ENCODE results near the gene SFRP4. TPM values are rescaled to one million over a fixed set of nuclear protein-coding genes. Genes with fewer than 3 reads are reported as not detected.

The SFRP4 gene
- total and polyA plus RNA-seq, 9 of the 15 experiments (the other 6 are each of a cell fraction or from before 2014, with no cell fraction given) = not detected

GRCh38 chr7:37920849-37921805, 4.5 kb upstream of the SFRP4 start (continued):
- TF ChIP-seq, protein P1, sequence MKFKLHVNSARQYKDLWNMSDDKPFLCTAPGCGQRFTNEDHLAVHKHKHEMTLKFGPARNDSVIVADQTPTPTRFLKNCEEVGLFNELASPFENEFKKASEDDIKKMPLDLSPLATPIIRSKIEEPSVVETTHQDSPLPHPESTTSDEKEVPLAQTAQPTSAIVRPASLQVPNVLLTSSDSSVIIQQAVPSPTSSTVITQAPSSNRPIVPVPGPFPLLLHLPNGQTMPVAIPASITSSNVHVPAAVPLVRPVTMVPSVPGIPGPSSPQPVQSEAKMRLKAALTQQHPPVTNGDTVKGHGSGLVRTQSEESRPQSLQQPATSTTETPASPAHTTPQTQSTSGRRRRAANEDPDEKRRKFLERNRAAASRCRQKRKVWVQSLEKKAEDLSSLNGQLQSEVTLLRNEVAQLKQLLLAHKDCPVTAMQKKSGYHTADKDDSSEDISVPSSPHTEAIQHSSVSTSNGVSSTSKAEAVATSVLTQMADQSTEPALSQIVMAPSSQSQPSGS (CRISPR knock-in tag; IDR thresholded peaks at IDR 0.05) = no peak
- TF ChIP-seq NCOA4 (IDR thresholded peaks at IDR 0.05; ENCODE audit: partially characterized antibody) = no peak
- no peak for TF ChIP-seq KDM5B (IDR thresholded peaks at IDR 0.05; ENCODE audit: insufficient replicate concordance, low read depth, low read length)
- no peak for TF ChIP-seq RAD21 (CRISPR knock-in tag; conservative IDR thresholded peaks at IDR 0.05 in 1 of 2, IDR thresholded peaks at IDR 0.05 in 1 of 2)
- no peak for TF ChIP-seq HNRNPLL (IDR thresholded peaks at IDR 0.05; ENCODE audit: low read depth, low read length, poor library complexity, severe bottlenecking)
- TF ChIP-seq ZNF431 (CRISPR knock-in tag; IDR thresholded peaks at IDR 0.05) = no peak
- no peak for TF ChIP-seq SRSF9 (IDR thresholded peaks at IDR 0.05; ENCODE audit: borderline replicate concordance, low read depth, low read length)
- no peak for TF ChIP-seq ZNF408 (CRISPR knock-in tag; IDR thresholded peaks at IDR 0.05; ENCODE audit: low read depth)
- TF ChIP-seq ZBTB7A (IDR thresholded peaks at IDR 0.05; ENCODE audit: borderline replicate concordance, control insufficient read depth, low read depth, low read length) = peak; percentile 45; the same call in 1 of the 2 replicates
- TF ChIP-seq DEAF1 (CRISPR knock-in tag; IDR thresholded peaks at IDR 0.05) = no peak
- TF ChIP-seq CHCHD3 (CRISPR knock-in tag; IDR thresholded peaks at IDR 0.05) = no peak
- TF ChIP-seq SMARCA4 (IDR thresholded peaks at IDR 0.05) = peak; percentile 81
- TF ChIP-seq, protein P2, sequence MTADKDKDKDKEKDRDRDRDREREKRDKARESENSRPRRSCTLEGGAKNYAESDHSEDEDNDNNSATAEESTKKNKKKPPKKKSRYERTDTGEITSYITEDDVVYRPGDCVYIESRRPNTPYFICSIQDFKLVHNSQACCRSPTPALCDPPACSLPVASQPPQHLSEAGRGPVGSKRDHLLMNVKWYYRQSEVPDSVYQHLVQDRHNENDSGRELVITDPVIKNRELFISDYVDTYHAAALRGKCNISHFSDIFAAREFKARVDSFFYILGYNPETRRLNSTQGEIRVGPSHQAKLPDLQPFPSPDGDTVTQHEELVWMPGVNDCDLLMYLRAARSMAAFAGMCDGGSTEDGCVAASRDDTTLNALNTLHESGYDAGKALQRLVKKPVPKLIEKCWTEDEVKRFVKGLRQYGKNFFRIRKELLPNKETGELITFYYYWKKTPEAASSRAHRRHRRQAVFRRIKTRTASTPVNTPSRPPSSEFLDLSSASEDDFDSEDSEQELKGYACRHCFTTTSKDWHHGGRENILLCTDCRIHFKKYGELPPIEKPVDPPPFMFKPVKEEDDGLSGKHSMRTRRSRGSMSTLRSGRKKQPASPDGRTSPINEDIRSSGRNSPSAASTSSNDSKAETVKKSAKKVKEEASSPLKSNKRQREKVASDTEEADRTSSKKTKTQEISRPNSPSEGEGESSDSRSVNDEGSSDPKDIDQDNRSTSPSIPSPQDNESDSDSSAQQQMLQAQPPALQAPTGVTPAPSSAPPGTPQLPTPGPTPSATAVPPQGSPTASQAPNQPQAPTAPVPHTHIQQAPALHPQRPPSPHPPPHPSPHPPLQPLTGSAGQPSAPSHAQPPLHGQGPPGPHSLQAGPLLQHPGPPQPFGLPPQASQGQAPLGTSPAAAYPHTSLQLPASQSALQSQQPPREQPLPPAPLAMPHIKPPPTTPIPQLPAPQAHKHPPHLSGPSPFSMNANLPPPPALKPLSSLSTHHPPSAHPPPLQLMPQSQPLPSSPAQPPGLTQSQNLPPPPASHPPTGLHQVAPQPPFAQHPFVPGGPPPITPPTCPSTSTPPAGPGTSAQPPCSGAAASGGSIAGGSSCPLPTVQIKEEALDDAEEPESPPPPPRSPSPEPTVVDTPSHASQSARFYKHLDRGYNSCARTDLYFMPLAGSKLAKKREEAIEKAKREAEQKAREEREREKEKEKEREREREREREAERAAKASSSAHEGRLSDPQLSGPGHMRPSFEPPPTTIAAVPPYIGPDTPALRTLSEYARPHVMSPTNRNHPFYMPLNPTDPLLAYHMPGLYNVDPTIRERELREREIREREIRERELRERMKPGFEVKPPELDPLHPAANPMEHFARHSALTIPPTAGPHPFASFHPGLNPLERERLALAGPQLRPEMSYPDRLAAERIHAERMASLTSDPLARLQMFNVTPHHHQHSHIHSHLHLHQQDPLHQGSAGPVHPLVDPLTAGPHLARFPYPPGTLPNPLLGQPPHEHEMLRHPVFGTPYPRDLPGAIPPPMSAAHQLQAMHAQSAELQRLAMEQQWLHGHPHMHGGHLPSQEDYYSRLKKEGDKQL (CRISPR knock-in tag; IDR thresholded peaks at IDR 0.05; ENCODE audit: borderline replicate concordance) = no peak
- no peak for TF ChIP-seq CBX5 (IDR thresholded peaks at IDR 0.05; ENCODE audit: borderline replicate concordance, low read depth)
- TF ChIP-seq, protein P3, sequence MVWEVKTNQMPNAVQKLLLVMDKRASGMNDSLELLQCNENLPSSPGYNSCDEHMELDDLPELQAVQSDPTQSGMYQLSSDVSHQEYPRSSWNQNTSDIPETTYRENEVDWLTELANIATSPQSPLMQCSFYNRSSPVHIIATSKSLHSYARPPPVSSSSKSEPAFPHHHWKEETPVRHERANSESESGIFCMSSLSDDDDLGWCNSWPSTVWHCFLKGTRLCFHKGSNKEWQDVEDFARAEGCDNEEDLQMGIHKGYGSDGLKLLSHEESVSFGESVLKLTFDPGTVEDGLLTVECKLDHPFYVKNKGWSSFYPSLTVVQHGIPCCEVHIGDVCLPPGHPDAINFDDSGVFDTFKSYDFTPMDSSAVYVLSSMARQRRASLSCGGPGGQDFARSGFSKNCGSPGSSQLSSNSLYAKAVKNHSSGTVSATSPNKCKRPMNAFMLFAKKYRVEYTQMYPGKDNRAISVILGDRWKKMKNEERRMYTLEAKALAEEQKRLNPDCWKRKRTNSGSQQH (CRISPR knock-in tag; IDR thresholded peaks at IDR 0.05) = no peak
- TF ChIP-seq RBM22 (IDR thresholded peaks at IDR 0.05; ENCODE audit: low read depth, low read length, poor library complexity, severe bottlenecking) = no peak
